GM19023 (cell line): ENCODE data around the gene KMT2D.
A peak's percentile ranks its signal among the peaks of the same experiment; 100 is the strongest.

ENCODE experiments used
- ATAC-seq: cut with Tn5 transposase; IDR thresholded peaks from one replicate; pipeline ENCODE4 v1.9.1; 2021; ENCODE audit warnings: mild to moderate bottlenecking, moderate library complexity; ENCODE audit not compliant: unreplicated experiment

The KMT2D gene

GRCh38 chr12:49060237-49061156 is at the start of gene KMT2D:
Gene KMT2D (minus strand): TSS chr12:49060794. CDS start chr12:49055324, 5,470 bp downstream.
- peak; percentile 51 for ATAC-seq

GRCh38 chr12:49109641-49110463 is 49.3 kb upstream of the KMT2D start:
- ATAC-seq, result no peak

GRCh38 chr12:49108958-49109404 is 48.4 kb upstream of the KMT2D start:
- ATAC-seq, result no peak

- no peak for ATAC-seq
Observed at GRCh38 chr12:49105504-49106084, 45.0 kb upstream of the KMT2D start.

- ATAC-seq, result no peak
Observed at GRCh38 chr12:49104822-49105221, 44.2 kb upstream of the KMT2D start.

GRCh38 chr12:49100380-49100779 is 39.8 kb upstream of the KMT2D start:
- ATAC-seq, result no peak

- ATAC-seq, result no peak
Observed at GRCh38 chr12:49098703-49099102, 38.1 kb upstream of the KMT2D start.

- no peak for ATAC-seq
Observed at GRCh38 chr12:49098035-49098451, 37.4 kb upstream of the KMT2D start.

GRCh38 chr12:49097381-49097780 is 36.8 kb upstream of the KMT2D start:
- ATAC-seq, result no peak

GRCh38 chr12:49094975-49095365 is 34.4 kb upstream of the KMT2D start:
- ATAC-seq, result no peak

- no peak for ATAC-seq
Observed at GRCh38 chr12:49094160-49094974, 33.8 kb upstream of the KMT2D start, which contains the start of gene DHH. Gene DHH (minus strand): TSS chr12:49094801. CDS start chr12:49094512, 289 bp downstream.

GRCh38 chr12:49093792-49094159 is 33.2 kb upstream of the KMT2D start:
- no peak for ATAC-seq

GRCh38 chr12:49092816-49093406 is 32.3 kb upstream of the KMT2D start:
- ATAC-seq, result no peak

- no peak for ATAC-seq
Observed at GRCh38 chr12:49092086-49092815, 31.7 kb upstream of the KMT2D start.

GRCh38 chr12:49091836-49092085 is 31.2 kb upstream of the KMT2D start:
- ATAC-seq, result no peak

GRCh38 chr12:49091056-49091835 is 30.7 kb upstream of the KMT2D start:
- ATAC-seq, result no peak

GRCh38 chr12:49089821-49090773 is 29.5 kb upstream of the KMT2D start:
- ATAC-seq, result no peak

GRCh38 chr12:49088932-49089330 is 28.3 kb upstream of the KMT2D start:
- no peak for ATAC-seq
